ENCODE results near the gene KANK2. TPM values are rescaled to one million over a fixed set of nuclear protein-coding genes. Genes with fewer than 3 reads are reported as not detected.

The KANK2 gene
- polyA plus RNA-seq, 1 donor from 2014 or later = 0.25 TPM

- Histone ChIP-seq H3K27ac (ENCODE audit: low read length) (no peak overlapping the region), H3K27me3 (ENCODE audit: insufficient read depth, low read depth, low read length) (no peaks in the 10 kb centered on the region), H3F3A (ENCODE audit: insufficient read depth, low read length, poor library complexity, severe bottlenecking) (no peaks in the 10 kb centered on the region), H3K9me3 (ENCODE audit: low read length) (no peaks in the 10 kb centered on the region), H4K20me1 (ENCODE audit: insufficient read depth) (no peaks in the 10 kb centered on the region), H3K4me2 (ENCODE audit: low read length) (no peak overlapping the region), H3K9ac (ENCODE audit: low read length) (no peak overlapping the region), H2AFZ (ENCODE audit: low read depth, low read length) (no peak overlapping the region), H3K36me3 (ENCODE audit: insufficient read depth, low read length) (no peaks in the 10 kb centered on the region), H3K4me3 (ENCODE audit: low read length) (no peak overlapping the region), H3K79me2 (replicated peaks; ENCODE audit: insufficient read depth, low read length) (no peaks in the 10 kb centered on the region), H3K9me2 (ENCODE audit: insufficient read depth, low read length) (no peaks in the 10 kb centered on the region)
- TF ChIP-seq SMC3 (conservative IDR thresholded peaks at IDR 0.05; ENCODE audit: poor library complexity) (no peak), POLR2AphosphoS5 (IDR thresholded peaks at IDR 0.05) (no peak), REST (IDR thresholded peaks at IDR 0.05; ENCODE audit: borderline replicate concordance) (no peak), MXI1 (conservative IDR thresholded peaks at IDR 0.05; ENCODE audit: poor library complexity, severe bottlenecking) (no peak), EZH2 (IDR thresholded peaks at IDR 0.05; ENCODE audit: borderline replicate concordance, insufficient read depth, low read length, poor library complexity, severe bottlenecking) (no peak), EP300 (conservative IDR thresholded peaks at IDR 0.05; ENCODE audit: poor library complexity, severe bottlenecking) (no peak), TAF1 (IDR thresholded peaks at IDR 0.05; ENCODE audit: low read depth) (no peak), RAD21 (conservative IDR thresholded peaks at IDR 0.05) (no peak)
Observed at GRCh38 chr19:11115895-11116446, 81.4 kb downstream of the KANK2 start.

GRCh38 chr19:11115042-11115441 lies 82.3 kb downstream of the KANK2 start:
- Histone ChIP-seq H3K36me3 (ENCODE audit: insufficient read depth, low read length) (no peaks in the 10 kb centered on the region), H3K9ac (ENCODE audit: low read length) (no peak overlapping the region), H4K20me1 (ENCODE audit: insufficient read depth) (no peaks in the 10 kb centered on the region), H3K9me2 (ENCODE audit: insufficient read depth, low read length) (no peaks in the 10 kb centered on the region), H3K4me2 (ENCODE audit: low read length) (no peak overlapping the region), H3K4me3 (ENCODE audit: low read length) (no peak overlapping the region), H3K9me3 (ENCODE audit: low read length) (no peaks in the 10 kb centered on the region), H3F3A (ENCODE audit: insufficient read depth, low read length, poor library complexity, severe bottlenecking) (no peaks in the 10 kb centered on the region), H3K27me3 (ENCODE audit: insufficient read depth, low read depth, low read length) (no peaks in the 10 kb centered on the region), H3K27ac (ENCODE audit: low read length) (no peak overlapping the region), H2AFZ (ENCODE audit: low read depth, low read length) (no peak overlapping the region), H3K79me2 (replicated peaks; ENCODE audit: insufficient read depth, low read length) (no peaks in the 10 kb centered on the region)
- no peak for TF ChIP-seq MXI1 (conservative IDR thresholded peaks at IDR 0.05; ENCODE audit: poor library complexity, severe bottlenecking)
- TF ChIP-seq EP300 (conservative IDR thresholded peaks at IDR 0.05; ENCODE audit: poor library complexity, severe bottlenecking) = no peak
- no peak for TF ChIP-seq SMC3 (conservative IDR thresholded peaks at IDR 0.05; ENCODE audit: poor library complexity)
- TF ChIP-seq TAF1 (IDR thresholded peaks at IDR 0.05; ENCODE audit: low read depth) = no peak
- no peak for TF ChIP-seq CTCF (IDR thresholded peaks at IDR 0.05; ENCODE audit: poor library complexity, severe bottlenecking)
- no peak for TF ChIP-seq EZH2 (IDR thresholded peaks at IDR 0.05; ENCODE audit: borderline replicate concordance, insufficient read depth, low read length, poor library complexity, severe bottlenecking)
- no peak for TF ChIP-seq REST (IDR thresholded peaks at IDR 0.05; ENCODE audit: borderline replicate concordance)
- no peak for TF ChIP-seq POLR2AphosphoS5 (IDR thresholded peaks at IDR 0.05)
- no peak for TF ChIP-seq RAD21 (conservative IDR thresholded peaks at IDR 0.05)
